K562 (cell line): ENCODE data around the gene USH1G. TPM values are rescaled to one million over a fixed set of nuclear protein-coding genes. Genes with fewer than 3 reads are reported as not detected.

Experiments
- ATF2 ChIP-seq: sonication (generic); formaldehyde crosslinking; IDR thresholded peaks from 2 replicates; pipeline ENCODE4 v1.8.1; 2022; ENCODE audit warnings: missing genetic modification reagents
- CEBPB ChIP-seq: fragments of 450-650 bp; IDR thresholded peaks from 2 replicates; pipeline ENCODE4 v1.6.1; 2016; ENCODE audit warnings: missing genetic modification characterization, missing compliant biosample characterization
- PATZ1 ChIP-seq: fragments of 250-450 bp; sonication (Bioruptor Pico); IDR thresholded peaks from 2 replicates; pipeline ENCODE4 v1.5.0; 2020; ENCODE audit warnings: mild to moderate bottlenecking, borderline replicate concordance
- PHB2 ChIP-seq: fragments of 450-650 bp; IDR thresholded peaks from 2 replicates; pipeline ENCODE4 v1.6.1; 2017; ENCODE audit warnings: low read depth
- PRDM10 ChIP-seq: fragments of 450-650 bp; IDR thresholded peaks from 2 replicates; pipeline ENCODE4 v1.6.1; 2018; ENCODE audit not compliant: partially characterized antibody
- SRSF1 ChIP-seq: fragments of 200-400 bp; formaldehyde crosslinking; IDR thresholded peaks from 2 replicates; pipeline ENCODE4 v1.6.1; 2017; ENCODE audit warnings: mild to moderate bottlenecking, low read depth, low read length, moderate library complexity
- SRSF3 ChIP-seq: fragments of 200-400 bp; formaldehyde crosslinking; IDR thresholded peaks from 2 replicates; pipeline ENCODE4 v1.6.1; 2016; ENCODE audit warnings: mild to moderate bottlenecking, low read length, moderate library complexity; ENCODE audit not compliant: insufficient read depth
- STAT5B ChIP-seq: fragments of 250-450 bp; sonication (Bioruptor Pico); IDR thresholded peaks from 2 replicates; pipeline ENCODE4 v1.8.0; 2021; ENCODE audit warnings: mild to moderate bottlenecking, inconsistent platforms
- TSHZ1 ChIP-seq: fragments of 250-450 bp; sonication (Bioruptor Pico); IDR thresholded peaks from 2 replicates; pipeline ENCODE4 v1.4.0; 2020; ENCODE audit warnings: mild to moderate bottlenecking, moderate library complexity
- polyA plus RNA-seq, 8 experiments: library from polyadenylated mRNA; depleted of rRNA in 4 of 8; stranded (reverse) in 5 of 8; unstranded in 3 of 8; fragments of >200 nt; fragmentation: Nextera tagmentation in 2 of 8; fragmentation: Illumina TruSeq in 1 of 8; extraction: Ambion mirVana in 2 of 8; extraction: Trizol in 1 of 8; gene quantifications; 2 replicates each; pipeline versions ENCODE4 v1.2.1 to v1.2.3, GENCODE V29; 2011 to 2014; ENCODE audit warnings: inconsistent platforms in 1 of 8, missing spikeins in 1 of 8
- total RNA-seq, 7 experiments: library from RNA; depleted of rRNA in 6 of 7; stranded (reverse); fragments of >200 nt in 6 of 7; fragmentation: Illumina TruSeq in 2 of 7; extraction: Trizol in 2 of 7; gene quantifications; 2 replicates each; pipeline versions ENCODE4 v1.2.1 to v1.2.3, GENCODE V29; 2011 to 2021; ENCODE audit warnings: low replicate concordance in 1 of 7

The USH1G gene
- total and polyA plus RNA-seq, 9 of the 15 experiments (the other 6 are each of a cell fraction or from before 2014, with no cell fraction given) = 0.22 to 1.00 (median 0.64) TPM; not detected in 2

- TF ChIP-seq PATZ1 (CRISPR knock-in tag) = no peak
- no peak for TF ChIP-seq ATF2 (CRISPR knock-in tag)
- no peak for TF ChIP-seq SRSF1
- no peak for TF ChIP-seq SRSF3
- no peak for TF ChIP-seq CEBPB
- TF ChIP-seq PHB2 = peak; percentile 47; the same call in 1 of the 2 replicates
- TF ChIP-seq PRDM10 = peak; percentile 34
- no peak for TF ChIP-seq TSHZ1
- TF ChIP-seq STAT5B (CRISPR knock-in tag) = no peak
These were observed 49.0 kb downstream of the USH1G start (continued) for GRCh38 chr17:74873874-74874614.
